ENCODE data around the gene SEC14L5.

SEC14L5 gene

GRCh38 chr16:5058476-5058875 is 100.3 kb downstream of the SEC14L5 start:
- TF ChIP-seq ZFX (IDR thresholded peaks at IDR 0.05), result no peak
- no peak; the same call in 1 of the 2 replicates for TF ChIP-seq CTCF (conservative IDR thresholded peaks at IDR 0.05)
- H3K27ac ChIP-seq, result no peak overlapping the region

- TF ChIP-seq ZFX (IDR thresholded peaks at IDR 0.05), result no peak
- no peak for TF ChIP-seq CTCF (conservative IDR thresholded peaks at IDR 0.05)
- no peak overlapping the region for H3K27ac ChIP-seq
These were observed 101.4 kb downstream of the SEC14L5 start for GRCh38 chr16:5059386-5060072.

- TF ChIP-seq CTCF (conservative IDR thresholded peaks at IDR 0.05), result no peak
- TF ChIP-seq ZFX (IDR thresholded peaks at IDR 0.05), result no peak
- H3K27ac ChIP-seq, result no peak overlapping the region
These were observed 102.0 kb downstream of the SEC14L5 start for GRCh38 chr16:5060073-5060641.

- no peak overlapping the region for H3K27ac ChIP-seq
- no peak for TF ChIP-seq ZFX (IDR thresholded peaks at IDR 0.05)
These were observed 103.9 kb downstream of the SEC14L5 start for GRCh38 chr16:5062051-5062450.

- no peak overlapping the region for H3K27ac ChIP-seq
- no peak; the same call in 1 of the 2 replicates for TF ChIP-seq CTCF (conservative IDR thresholded peaks at IDR 0.05)
- no peak for TF ChIP-seq ZFX (IDR thresholded peaks at IDR 0.05)
These were observed 104.9 kb downstream of the SEC14L5 start for GRCh38 chr16:5062790-5063765.

GRCh38 chr16:5064915-5065314 is 106.8 kb downstream of the SEC14L5 start:
- no peak for TF ChIP-seq ZFX (IDR thresholded peaks at IDR 0.05)
- H3K27ac ChIP-seq, result no peak overlapping the region

- TF ChIP-seq ZFX (IDR thresholded peaks at IDR 0.05) (no peak), CTCF (conservative IDR thresholded peaks at IDR 0.05) (no peak)
- H3K27ac ChIP-seq, result no peak overlapping the region
These were observed 107.2 kb downstream of the SEC14L5 start for GRCh38 chr16:5065326-5065725.

- H3K27ac ChIP-seq, result no peak within 1 kb of the TSS
- TF ChIP-seq ZFX (IDR thresholded peaks at IDR 0.05), result no peak
- no peak for TF ChIP-seq CTCF (conservative IDR thresholded peaks at IDR 0.05)
These were observed 107.7 kb downstream of the SEC14L5 start, which contains the start of gene C16orf89 for GRCh38 chr16:5065813-5066212. TSS of gene C16orf89 (minus strand) at chr16:5065956. CDS start at chr16:5065908, 48 bp downstream.
